OCI-LY7 (cell line): ENCODE measurements around the gene LCAT. TPM values are rescaled to one million over a fixed set of nuclear protein-coding genes. Genes with fewer than 3 reads are reported as not detected.

Experiments used
- BruUV-seq: library from RNA; stranded (reverse); fragments of 400-500 nt; replicated peaks from 2 replicates; lab custom pipeline; 2021; lab: Mats Ljungman, UMichigan
- CTCF ChIA-PET: fragments of 300-600 bp; sonication (Branson Sonifier 250); formaldehyde crosslinking; loops from one replicate; lab custom pipeline; 2022; ENCODE audit warnings: antibody characterized with exemption; ENCODE audit not compliant: unreplicated experiment; lab: Charles Lee
- POLR2A ChIA-PET: fragments of 300-600 bp; sonication (Branson Sonifier 250); formaldehyde crosslinking; loops from one replicate; lab custom pipeline; 2022; ENCODE audit warnings: antibody characterized with exemption; lab: Charles Lee
- DNase-seq: peaks from one replicate; pipeline ENCODE4 v3.0.0-alpha.2; 2015; ENCODE audit warnings: low spot score
- H2AFZ ChIP-seq: fragments of 200-600 bp; sonication (generic), shearing (Covaris generic); 2 replicates; pipeline ENCODE4 v1.6.1; 2014; ENCODE audit warnings: mild to moderate bottlenecking, antibody characterized with exemption, low read length, moderate library complexity
- H3K27ac ChIP-seq: fragments of 200-600 bp; sonication (generic); 2 replicates; pipeline ENCODE4 v1.5.1; 2014; ENCODE audit warnings: mixed run types, low read depth, mild to moderate bottlenecking, moderate library complexity, low read length, inconsistent platforms; ENCODE audit not compliant: poor library complexity, severe bottlenecking
- H3K36me3 ChIP-seq: fragments of 200-600 bp; sonication (generic); 2 replicates; pipeline ENCODE4 v1.6.1; 2014; ENCODE audit warnings: mild to moderate bottlenecking, antibody characterized with exemption, low read length, moderate library complexity, mixed read lengths; ENCODE audit not compliant: insufficient read depth
- H3K4me1 ChIP-seq: fragments of 200-600 bp; sonication (generic); 2 replicates; pipeline ENCODE4 v1.5.1; 2014; ENCODE audit warnings: mild to moderate bottlenecking, low read length; ENCODE audit not compliant: insufficient read depth, poor library complexity, severe bottlenecking
- H3K4me2 ChIP-seq: fragments of 200-600 bp; sonication (generic); 2 replicates; pipeline ENCODE4 v1.6.1; 2014; ENCODE audit warnings: mild to moderate bottlenecking, low read length
- H3K4me3 ChIP-seq: fragments of 200-600 bp; sonication (generic); 2 replicates; pipeline ENCODE4 v1.5.1; 2014; ENCODE audit warnings: mild to moderate bottlenecking, low read depth, low read length; ENCODE audit not compliant: poor library complexity, severe bottlenecking
- H3K79me2 ChIP-seq: fragments of 200-600 bp; sonication (generic); 2 replicates; pipeline ENCODE4 v1.6.1; 2016; ENCODE audit warnings: low read depth, mild to moderate bottlenecking, low read length, moderate library complexity, mixed read lengths; ENCODE audit not compliant: insufficient read depth
- H3K9me2 ChIP-seq: fragments of 200-600 bp; sonication (generic); 2 replicates; pipeline ENCODE4 v1.6.1; 2016; ENCODE audit warnings: mild to moderate bottlenecking, low read length, mixed read lengths; ENCODE audit not compliant: insufficient read depth
- H3K9me3 ChIP-seq: fragments of 200-600 bp; sonication (generic); 2 replicates; pipeline ENCODE4 v1.6.1; 2014; ENCODE audit warnings: mild to moderate bottlenecking, mixed run types, low read length, mixed read lengths
- H4K20me1 ChIP-seq: fragments of 200-600 bp; sonication (generic); 2 replicates; pipeline ENCODE4 v1.6.1; 2014; ENCODE audit warnings: mild to moderate bottlenecking, antibody characterized with exemption, low read length, moderate library complexity, mixed read lengths; ENCODE audit not compliant: insufficient read depth
- CTCF ChIP-seq: fragments of 200-600 bp; sonication (generic); conservative IDR thresholded peaks from 2 replicates; pipeline ENCODE4 v1.5.1; 2014; ENCODE audit warnings: mild to moderate bottlenecking, antibody characterized with exemption, low read length, moderate library complexity, mixed read lengths
- EZH2phosphoT487 ChIP-seq: fragments of 200-600 bp; sonication (generic); IDR thresholded peaks from 2 replicates; pipeline ENCODE4 v1.6.1; 2018; ENCODE audit warnings: low read depth, borderline replicate concordance, mild to moderate bottlenecking, mixed run types, antibody characterized with exemption, low read length, moderate library complexity, mixed read lengths
- intact Hi-C: fragments of 100-400 bp; cut with micrococcal nuclease; formaldehyde crosslinking; loops from one replicate; pipeline ENCODE4 v1.10.0; 2022; ENCODE audit not compliant: unreplicated experiment
- total RNA-seq, 2 experiments: library from RNA; depleted of rRNA in 1 of 2; stranded (reverse); fragments of >200 nt in 1 of 2; shearing (Covaris generic) in 1 of 2; gene quantifications; 2 replicates each; pipeline ENCODE4 v1.2.3, GENCODE V29; 2014 to 2022

Gene LCAT
- total RNA-seq, 2 experiments from 2014 or later, result 4.4 to 9.8 TPM

- no peak overlapping the region for H3K27ac ChIP-seq
- no TSS peak for BruUV-seq
- peak overlapping the region; percentile 13; the same call in 1 of the 2 replicates for H2AFZ ChIP-seq
- ChIA-PET CTCF (interaction anchor here (0.6 to 1.0 kb wide), 2 partner anchors 80 to 414 kb away, joined by 3 to 4 read pairs; no protein-coding TSS in a partner anchor), POLR2A (interaction anchor here (1.0 to 1.2 kb wide), 2 partner anchors 129 to 136 kb away, joined by 3 to 5 read pairs; partner anchors contain the start of genes RANBP10 and TSNAXIP1)
- peaks cover 33% of the 10 kb centered on the region for H3K36me3 ChIP-seq
- H3K9me2 ChIP-seq, result no peaks in the 10 kb centered on the region
- no peaks in the 10 kb centered on the region for H3K9me3 ChIP-seq
- H4K20me1 ChIP-seq, result no peaks in the 10 kb centered on the region
- peak overlapping the region; percentile 90 for H3K4me2 ChIP-seq
- intact Hi-C loops, result no loop called here
- no peak for TF ChIP-seq CTCF
- TF ChIP-seq EZH2phosphoT487, result no peak
- H3K4me1 ChIP-seq, result peaks cover 29% of the 10 kb centered on the region
- peak overlapping the region; percentile 74 for H3K4me3 ChIP-seq
- H3K79me2 ChIP-seq, result peaks cover 4% of the 10 kb centered on the region; the same call in 1 of the 2 replicates
- no peak for DNase-seq
Observed at GRCh38 chr16:67935101-67935401, 8.9 kb downstream of the LCAT start.

- Histone ChIP-seq H3K36me3 (peaks cover 38% of the 10 kb centered on the region), H2AFZ (no peak overlapping the region), H3K4me3 (peak overlapping the region; percentile 74), H3K9me3 (no peaks in the 10 kb centered on the region), H3K79me2 (peaks cover 4% of the 10 kb centered on the region; the same call in 1 of the 2 replicates), H3K9me2 (no peaks in the 10 kb centered on the region), H3K4me2 (peak overlapping the region; percentile 90), H3K27ac (no peak overlapping the region), H3K4me1 (peaks cover 23% of the 10 kb centered on the region), H4K20me1 (no peaks in the 10 kb centered on the region)
- intact Hi-C loops, result no loop called here
- CTCF ChIA-PET, result interaction anchor here (0.6 to 1.0 kb wide), 2 partner anchors 12 to 413 kb away, joined by 3 to 4 read pairs; no protein-coding TSS in a partner anchor
- no peak for TF ChIP-seq CTCF
- TF ChIP-seq EZH2phosphoT487, result no peak
- no TSS peak for BruUV-seq
- no peak for DNase-seq
- POLR2A ChIA-PET, result interaction anchor here (0.5 kb wide), 1 partner anchor 115 kb away, joined by 5 read pairs; no protein-coding TSS in a partner anchor
Observed at GRCh38 chr16:67934306-67935100, 9.4 kb downstream of the LCAT start.
